Endodermal cell (in vitro differentiated cells): Measurements from ENCODE around the gene MEGF11. TPM values are rescaled to one million over a fixed set of nuclear protein-coding genes. Genes with fewer than 3 reads are reported as not detected.

Experiments
- DNase-seq: peaks from one replicate; pipeline ENCODE4 v3.0.0-alpha.2; 2017
- H3K27ac ChIP-seq: 2 replicates; pipeline ENCODE4 v1.5.1; 2013; ENCODE audit warnings: mild to moderate bottlenecking, low read depth, low read length, moderate library complexity
- H3K27me3 ChIP-seq: 2 replicates; pipeline ENCODE4 v1.6.1; 2013; ENCODE audit warnings: mild to moderate bottlenecking, low read length, moderate library complexity; ENCODE audit not compliant: insufficient read depth, control insufficient read depth, poor library complexity, severe bottlenecking
- H3K36me3 ChIP-seq: 2 replicates; pipeline ENCODE4 v1.7.0; 2013; ENCODE audit warnings: mild to moderate bottlenecking, low read length, moderate library complexity; ENCODE audit not compliant: control insufficient read depth, insufficient read depth
- H3K4me1 ChIP-seq: one replicate; pipeline ENCODE4 v1.7.0; 2013; ENCODE audit warnings: low read length; ENCODE audit not compliant: control insufficient read depth, insufficient read depth
- H3K4me3 ChIP-seq: 2 replicates; pipeline ENCODE4 v1.5.1; 2013; ENCODE audit warnings: mild to moderate bottlenecking, low read length, moderate library complexity
- H3K9ac ChIP-seq: 2 replicates; pipeline ENCODE4 v1.6.1; 2013; ENCODE audit warnings: mild to moderate bottlenecking, low read length, moderate library complexity; ENCODE audit not compliant: poor library complexity, severe bottlenecking; ENCODE audit errors: extremely low read depth
- H3K9me3 ChIP-seq: 2 replicates; pipeline ENCODE4 v1.6.1; 2013; ENCODE audit warnings: mild to moderate bottlenecking, low read length, moderate library complexity; ENCODE audit not compliant: control insufficient read depth
- H3K27ac Mint-ChIP-seq: 2 replicates; pipeline ENCODE4 v1.8.0; 2020; ENCODE audit warnings: mixed read lengths
- H3K27me3 Mint-ChIP-seq: 2 replicates; pipeline ENCODE4 v1.8.0; 2021; ENCODE audit warnings: mild to moderate bottlenecking, mixed read lengths; ENCODE audit not compliant: insufficient read depth
- H3K36me3 Mint-ChIP-seq: 2 replicates; pipeline ENCODE4 v1.8.0; 2020; ENCODE audit warnings: low read depth, mixed read lengths
- H3K4me1 Mint-ChIP-seq: 2 replicates; pipeline ENCODE4 v1.8.0; 2020; ENCODE audit warnings: mixed read lengths
- H3K4me3 Mint-ChIP-seq: 2 replicates; pipeline ENCODE4 v1.8.0; 2020; ENCODE audit warnings: mild to moderate bottlenecking, moderate library complexity, mixed read lengths
- H3K9me3 Mint-ChIP-seq: 2 replicates; pipeline ENCODE4 v1.8.0; 2020; ENCODE audit warnings: mild to moderate bottlenecking, mixed read lengths
- CTCF ChIP-seq: fragments of 200-600 bp; sonication (generic); conservative IDR thresholded peaks from 2 replicates; pipeline ENCODE4 v1.5.0; 2021; ENCODE audit warnings: antibody characterized with exemption, mild to moderate bottlenecking
- WGBS, 2 experiments: methylation state at CpG; one replicate each; pipeline versions ENCODE4 v1.1.5 to v1.1.7; 2013; ENCODE audit warnings: missing lambda C conversion rate in 2 of 2, mixed read lengths in 1 of 2; ENCODE audit not compliant: insufficient coverage in 1 of 2, insufficient read length in 1 of 2; 5-methylcytosine and 5-hydroxymethylcytosine counted together
- total RNA-seq, 2 donors: library from RNA; stranded (reverse); fragmentation: NEBNext Ultra II Directional in 1 of 2; extraction: Animal tissue kit (Norgen Biotek cat#: 25700) in 1 of 2; gene quantifications; 2 replicates in 1 of 2; 3 replicates in 1 of 2; pipeline ENCODE4 v1.2.1, GENCODE V29; 2021

MEGF11 gene
- total RNA-seq, 2 donors from 2014 or later, result 0.73 to 1.2 TPM

GRCh38 chr15:66276546-66276945 lies 23.0 kb upstream of the MEGF11 start:
- H3K36me3 ChIP-seq, result no peaks in the 10 kb centered on the region
- Mint-ChIP-seq H3K36me3 (no peaks in the 10 kb centered on the region), H3K27ac (no peak overlapping the region), H3K4me3 (no peak overlapping the region), H3K27me3 (peaks cover 9% of the 10 kb centered on the region), H3K4me1 (no peaks in the 10 kb centered on the region), H3K9me3 (peaks cover 8% of the 10 kb centered on the region)
- TF ChIP-seq CTCF, result no peak
- DNase-seq, result no peak
- H3K9me3 ChIP-seq, result no peaks in the 10 kb centered on the region
- no peak overlapping the region for H3K4me3 ChIP-seq
- no peak overlapping the region for H3K27ac ChIP-seq
- H3K9ac ChIP-seq, result no peak overlapping the region
- H3K27me3 ChIP-seq, result no peaks in the 10 kb centered on the region
- H3K4me1 ChIP-seq, result no peaks in the 10 kb centered on the region
- 93% methylated on average over 2 of the region's 3 CpGs; no CpG with 5 or more reads in 1 of the 2 experiments for WGBS, 2 experiments

- no peak for TF ChIP-seq CTCF
- Mint-ChIP-seq H3K4me1 (no peaks in the 10 kb centered on the region), H3K27ac (no peak overlapping the region)
These were observed 21.8 kb upstream of the MEGF11 start for GRCh38 chr15:66275352-66275751.

GRCh38 chr15:66270932-66271331 lies 17.4 kb upstream of the MEGF11 start:
- H3K27me3 ChIP-seq, result no peaks in the 10 kb centered on the region
- no peak overlapping the region for H3K9ac ChIP-seq
- no peak for DNase-seq
- no peak for TF ChIP-seq CTCF
- H3K4me1 ChIP-seq, result no peaks in the 10 kb centered on the region
- H3K4me1 Mint-ChIP-seq, result peaks cover 3% of the 10 kb centered on the region
- no peak overlapping the region for H3K27ac Mint-ChIP-seq
- peaks cover 8% of the 10 kb centered on the region for H3K9me3 Mint-ChIP-seq
- H3K4me3 ChIP-seq, result no peak overlapping the region
- H3K4me3 Mint-ChIP-seq, result no peak overlapping the region
- WGBS, 2 experiments, result 76 to 80% methylated on average over 5 to 6 of the region's 6 CpGs
- no peaks in the 10 kb centered on the region for H3K9me3 ChIP-seq
- no peaks in the 10 kb centered on the region for H3K27me3 Mint-ChIP-seq
- no peak overlapping the region for H3K27ac ChIP-seq
- H3K36me3 Mint-ChIP-seq, result no peaks in the 10 kb centered on the region
- no peaks in the 10 kb centered on the region for H3K36me3 ChIP-seq

More at GRCh38 chr15:66275352-66275751, 21.8 kb upstream of the MEGF11 start:
- Histone ChIP-seq H3K27ac (no peak overlapping the region), H3K4me3 (no peak overlapping the region), H3K4me1 (no peaks in the 10 kb centered on the region), H3K9me3 (no peaks in the 10 kb centered on the region), H3K9ac (no peak overlapping the region), H3K27me3 (no peaks in the 10 kb centered on the region), H3K36me3 (no peaks in the 10 kb centered on the region)
- H3K4me3 Mint-ChIP-seq, result no peak overlapping the region
- peaks cover 9% of the 10 kb centered on the region for H3K27me3 Mint-ChIP-seq
- H3K36me3 Mint-ChIP-seq, result no peaks in the 10 kb centered on the region
- DNase-seq, result no peak
- H3K9me3 Mint-ChIP-seq, result peaks cover 8% of the 10 kb centered on the region
